Measurements from ENCODE around the gene HAX1. TPM values are rescaled to one million over a fixed set of nuclear protein-coding genes. Genes with fewer than 3 reads are reported as not detected.

Gene HAX1
- polyA plus RNA-seq, 3 donors = 87.7 to 88.9 (median 88.2) TPM

- DNase-seq = no peak
Measured at GRCh38 chr1:154323493-154323892, 51.1 kb downstream of the HAX1 start.

- DNase-seq = no peak
Measured at GRCh38 chr1:154324241-154324640, 51.8 kb downstream of the HAX1 start.

- DNase-seq = peak; percentile 87
Measured at GRCh38 chr1:154324669-154325582, 52.5 kb downstream of the HAX1 start, which contains the start of gene ATP8B2. ATP8B2 (plus strand) TSS chr1:154325525; CDS start chr1:154328142, 2,617 bp downstream.

Other genes starting within 250 kb of the HAX1 start
- gene NUP210L, start 117.6 kb upstream of the HAX1 start, polyA plus RNA-seq (ENCODE audit: insufficient read length in 3 of 3) = under 1 TPM; 0.06 to 0.30 (median 0.16) TPM
- gene TPM3, start 80.5 kb upstream of the HAX1 start, polyA plus RNA-seq (ENCODE audit: insufficient read length in 3 of 3) = 100 to 1,000 TPM; 266 to 285 (median 281) TPM
- gene CFAP141, start 66.3 kb upstream of the HAX1 start, polyA plus RNA-seq (ENCODE audit: insufficient read length in 3 of 3) = not detected
- 100 to 1,000 TPM; 173 to 201 (median 194) TPM for gene UBAP2L, start 51.7 kb upstream of the HAX1 start, polyA plus RNA-seq (ENCODE audit: insufficient read length in 3 of 3)
- under 1 TPM; 0.09 to 0.21 (median 0.13) TPM for gene AQP10, start 48.5 kb downstream of the HAX1 start, polyA plus RNA-seq (ENCODE audit: insufficient read length in 3 of 3)
- 10 to 100 TPM; 26.2 to 30.1 (median 27.2) TPM for gene ATP8B2, start 52.9 kb downstream of the HAX1 start, polyA plus RNA-seq (ENCODE audit: insufficient read length in 3 of 3)
- 10 to 100 TPM in 1 of 3 donors, 1 to 10 TPM in 2; 5.9 to 11.0 (median 6.4) TPM for gene IL6R, start 132.7 kb downstream of the HAX1 start, polyA plus RNA-seq (ENCODE audit: insufficient read length in 3 of 3)
- 1 to 10 TPM in 2 of 3 donors, under 1 TPM in 1; 1.00 to 1.7 (median 1.7) TPM for gene TDRD10, start 229.6 kb downstream of the HAX1 start, polyA plus RNA-seq (ENCODE audit: insufficient read length in 3 of 3)
- gene SHE, start 229.8 kb downstream of the HAX1 start, polyA plus RNA-seq (ENCODE audit: insufficient read length in 3 of 3) = 10 to 100 TPM; 10.2 to 12.4 (median 11.0) TPM

All from renal pelvis (tissue), 4 donors.